ENCODE results near the gene VOPP1.

GRCh38 chr7:55546814-55547213 is 25.5 kb downstream of the VOPP1 start:
- no peak for TF ChIP-seq EGR1 (IDR thresholded peaks at IDR 0.05; ENCODE audit: borderline replicate concordance in 1 of 2, low read depth in 2 of 2, low read length in 2 of 2)
- no peak for TF ChIP-seq RFX5 (IDR thresholded peaks at IDR 0.05; ENCODE audit: low read depth, low read length)
- no peak for TF ChIP-seq SREBF1 (IDR thresholded peaks at IDR 0.05; ENCODE audit: low read length)
- TF ChIP-seq GATAD2B (conservative IDR thresholded peaks at IDR 0.05; ENCODE audit: low read depth): no peak
- no peak for TF ChIP-seq CTCF (IDR thresholded peaks at IDR 0.05 in 2 of 3, conservative IDR thresholded peaks at IDR 0.05 in 1 of 3; ENCODE audit: control insufficient read depth in 2 of 3, extremely low read depth in 1 of 3, insufficient read depth in 1 of 3, low read depth in 3 of 3, low read length in 3 of 3)
- no peak for TF ChIP-seq USF2 (IDR thresholded peaks at IDR 0.05; ENCODE audit: borderline replicate concordance, low read depth, low read length)
- TF ChIP-seq SUZ12 (IDR thresholded peaks at IDR 0.05; ENCODE audit: unreplicated experiment): no peak
- no peak for TF ChIP-seq HCFC1 (IDR thresholded peaks at IDR 0.05; ENCODE audit: low read length)
- no peak for TF ChIP-seq BCLAF1 (IDR thresholded peaks at IDR 0.05)
- TF ChIP-seq TARDBP (IDR thresholded peaks at IDR 0.05; ENCODE audit: borderline replicate concordance): no peak
- TF ChIP-seq PKNOX1 (IDR thresholded peaks at IDR 0.05): no peak
- TF ChIP-seq RELB (IDR thresholded peaks at IDR 0.05; ENCODE audit: low read depth): no peak
